Ishikawa (cell line): ENCODE results near the gene GPR21.

ENCODE experiments used
- CEBPB ChIP-seq: IDR thresholded peaks from 2 replicates; pipeline ENCODE4 v1.6.1; 2012
- EGR1 ChIP-seq: IDR thresholded peaks from 2 replicates; pipeline ENCODE4 v1.6.1; 2012
- MAX ChIP-seq: IDR thresholded peaks from 2 replicates; pipeline ENCODE4 v1.6.1; 2012
- REST ChIP-seq: IDR thresholded peaks from 2 replicates; pipeline ENCODE4 v1.6.1; 2012; ENCODE audit warnings: low read depth, mild to moderate bottlenecking
- TAF1 ChIP-seq: IDR thresholded peaks from 2 replicates; pipeline ENCODE4 v1.6.1; 2012; ENCODE audit warnings: low read depth, mild to moderate bottlenecking
- TEAD4 ChIP-seq: IDR thresholded peaks from 2 replicates; pipeline ENCODE4 v1.6.1; 2012
- USF1 ChIP-seq: IDR thresholded peaks from 2 replicates; pipeline ENCODE4 v1.6.1; 2012

GRCh38 chr9:123016631-123017030, 16.8 kb upstream of the GPR21 start:
- no peak for TF ChIP-seq TEAD4
- no peak for TF ChIP-seq MAX
- TF ChIP-seq TAF1, result no peak
- TF ChIP-seq USF1, result no peak
- no peak for TF ChIP-seq EGR1
- no peak for TF ChIP-seq REST
- TF ChIP-seq CEBPB, result no peak
